Bronchial epithelial cell (primary cell): ENCODE data around the gene TENM4. TPM values are rescaled to one million over a fixed set of nuclear protein-coding genes. Genes with fewer than 3 reads are reported as not detected.

Experiments
- DNase-seq: peaks from one replicate; pipeline ENCODE4 v3.0.0-alpha.2; 2010; ENCODE audit warnings: low read depth
- FAIRE-seq: peaks from 2 replicates; lab custom pipeline; 2011; peaks lifted over from hg19 to GRCh38; lab: Jason Lieb, UNC
- H3K27me3 ChIP-seq: 2 replicates; pipeline ENCODE4 v1.5.1; 2011; ENCODE audit warnings: low read length; ENCODE audit not compliant: control insufficient read depth, insufficient read depth
- H3K36me3 ChIP-seq: 2 replicates; pipeline ENCODE4 v1.5.1; 2011; ENCODE audit warnings: low read length; ENCODE audit not compliant: control insufficient read depth, insufficient read depth
- H3K4me3 ChIP-seq: 2 replicates; pipeline ENCODE4 v1.5.1; 2011; ENCODE audit warnings: mild to moderate bottlenecking, low read depth, low read length, control low read depth
- total RNA-seq: library from RNA; depleted of rRNA; stranded (reverse); fragments of >200 nt; gene quantifications from 2 replicates; pipeline ENCODE4 v1.2.1, GENCODE V29; 2014
- TF ChIP-seq, protein P1 (sequence below): IDR thresholded peaks from 2 replicates; pipeline ENCODE4 v1.5.1; 2011; ENCODE audit warnings: mild to moderate bottlenecking, moderate library complexity, low read length, control low read depth, inconsistent platforms; ENCODE audit not compliant: insufficient read depth, severe bottlenecking

TENM4 gene
- total RNA-seq, 1 donor from 2014 or later, result 6.1 TPM

DNA sequence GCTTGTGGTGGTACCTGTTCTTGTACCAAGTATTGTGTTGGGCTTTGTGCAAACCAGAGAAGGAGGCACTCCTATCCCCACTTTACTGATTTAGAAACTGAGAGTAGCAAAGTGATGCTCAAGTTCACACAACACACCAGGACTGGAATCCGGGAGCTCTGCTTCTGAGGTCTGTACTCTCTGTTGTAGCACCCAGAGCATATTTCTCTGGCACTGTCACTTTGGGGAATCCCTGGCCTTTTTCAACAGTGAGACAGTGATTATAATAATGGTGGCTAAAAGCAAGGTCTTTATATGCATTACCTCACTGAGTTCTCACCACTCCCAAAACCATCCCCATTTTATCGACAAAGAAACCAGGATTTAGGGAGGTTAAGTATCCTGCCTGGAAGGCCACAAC lies 362.4 kb downstream of the TENM4 start:
- Histone ChIP-seq H3K27me3 (no peaks in the 10 kb centered on the region), H3K4me3 (no peak overlapping the region), H3K36me3 (no peaks in the 10 kb centered on the region)
- no peak for DNase-seq
- FAIRE-seq, result no peak
- TF ChIP-seq, protein P1, sequence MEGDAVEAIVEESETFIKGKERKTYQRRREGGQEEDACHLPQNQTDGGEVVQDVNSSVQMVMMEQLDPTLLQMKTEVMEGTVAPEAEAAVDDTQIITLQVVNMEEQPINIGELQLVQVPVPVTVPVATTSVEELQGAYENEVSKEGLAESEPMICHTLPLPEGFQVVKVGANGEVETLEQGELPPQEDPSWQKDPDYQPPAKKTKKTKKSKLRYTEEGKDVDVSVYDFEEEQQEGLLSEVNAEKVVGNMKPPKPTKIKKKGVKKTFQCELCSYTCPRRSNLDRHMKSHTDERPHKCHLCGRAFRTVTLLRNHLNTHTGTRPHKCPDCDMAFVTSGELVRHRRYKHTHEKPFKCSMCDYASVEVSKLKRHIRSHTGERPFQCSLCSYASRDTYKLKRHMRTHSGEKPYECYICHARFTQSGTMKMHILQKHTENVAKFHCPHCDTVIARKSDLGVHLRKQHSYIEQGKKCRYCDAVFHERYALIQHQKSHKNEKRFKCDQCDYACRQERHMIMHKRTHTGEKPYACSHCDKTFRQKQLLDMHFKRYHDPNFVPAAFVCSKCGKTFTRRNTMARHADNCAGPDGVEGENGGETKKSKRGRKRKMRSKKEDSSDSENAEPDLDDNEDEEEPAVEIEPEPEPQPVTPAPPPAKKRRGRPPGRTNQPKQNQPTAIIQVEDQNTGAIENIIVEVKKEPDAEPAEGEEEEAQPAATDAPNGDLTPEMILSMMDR, result no peak

DNA sequence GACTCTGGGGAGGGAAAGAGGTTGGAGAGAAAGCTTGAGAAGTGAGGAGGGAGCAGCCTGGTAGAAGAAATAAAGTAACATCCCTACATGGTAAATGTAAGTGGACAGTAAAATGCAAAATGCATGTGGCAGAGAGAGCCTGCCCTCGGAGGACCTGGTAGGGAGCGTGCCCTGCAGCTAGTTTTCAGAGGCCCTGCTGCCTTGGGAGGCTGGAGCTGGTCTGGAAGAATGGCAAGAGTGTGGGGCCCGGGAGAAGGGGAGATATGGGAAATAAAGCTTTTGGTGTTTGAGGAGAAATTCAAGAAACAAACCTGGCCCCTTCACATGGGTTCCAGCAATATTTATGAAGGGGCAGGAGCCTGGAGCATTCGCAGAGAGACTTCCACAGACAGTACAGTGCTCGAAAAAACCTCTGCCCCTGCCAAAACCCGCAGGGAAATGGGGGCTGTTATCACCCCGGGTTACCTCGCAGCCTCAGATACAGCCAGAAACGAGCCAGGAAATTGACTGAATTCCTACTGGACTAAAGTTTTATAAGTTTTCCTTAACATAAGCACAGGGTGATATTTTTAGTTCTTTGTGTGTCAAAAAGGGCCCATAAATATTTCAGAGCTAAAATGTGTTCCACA lies 363.0 kb downstream of the TENM4 start:
- no peak for DNase-seq
- Histone ChIP-seq H3K4me3 (no peak overlapping the region), H3K27me3 (no peaks in the 10 kb centered on the region), H3K36me3 (no peaks in the 10 kb centered on the region)
- no peak for FAIRE-seq
- TF ChIP-seq, protein P1, result no peak

DNA sequence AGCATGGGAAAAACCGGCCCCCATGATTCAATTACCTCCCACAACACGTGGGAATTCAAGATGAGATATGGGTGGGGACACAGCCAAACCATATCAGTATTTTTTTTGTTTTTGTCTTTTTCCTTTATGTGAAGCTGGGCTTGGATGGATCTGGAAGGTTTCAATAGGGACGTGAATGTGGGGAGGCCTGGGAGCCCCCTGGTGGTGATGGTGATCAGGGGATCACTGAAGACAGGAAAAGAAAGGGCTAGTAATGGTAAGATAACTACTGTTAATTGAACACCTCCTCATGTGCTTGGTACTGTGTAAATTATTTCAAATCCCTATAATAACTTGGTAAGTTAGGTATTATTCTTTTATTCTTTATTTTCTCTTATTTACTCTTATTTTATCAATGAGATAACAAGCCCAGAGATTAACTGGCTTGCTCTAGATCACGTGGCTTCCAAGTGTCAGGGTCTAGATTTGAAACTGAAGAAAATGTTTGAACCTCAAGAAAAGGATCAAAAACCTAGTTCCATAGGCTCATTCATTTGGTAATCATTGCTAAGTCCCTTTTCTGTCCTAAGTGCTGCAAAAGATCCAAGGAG lies 364.2 kb downstream of the TENM4 start:
- peak; percentile 23 for DNase-seq
- no peak for FAIRE-seq

DNA sequence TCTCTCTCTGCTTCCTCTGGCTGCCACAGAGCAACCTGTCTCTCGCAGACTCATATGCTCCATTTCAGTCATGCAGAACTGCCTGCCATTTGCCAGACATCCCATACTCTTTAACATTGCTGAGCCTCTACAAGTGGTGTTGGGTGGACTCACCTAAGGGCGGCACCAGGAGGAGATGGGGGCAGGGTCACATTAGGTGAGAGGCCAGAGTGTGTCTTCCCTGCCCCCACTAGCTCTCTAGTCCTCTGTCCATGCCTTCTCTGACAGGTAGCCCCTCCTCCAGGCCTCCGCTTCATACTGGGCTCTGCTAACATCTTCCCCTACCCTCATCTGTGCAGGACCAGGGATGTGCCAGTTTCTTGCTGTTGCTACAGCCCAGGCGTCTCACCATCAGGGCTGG lies 366.3 kb downstream of the TENM4 start:
- DNase-seq (no peak), FAIRE-seq (no peak)
- Histone ChIP-seq H3K36me3 (no peaks in the 10 kb centered on the region), H3K27me3 (no peaks in the 10 kb centered on the region), H3K4me3 (no peak overlapping the region)
- TF ChIP-seq, protein P1, result no peak

More for the DNA sequence above, 364.2 kb downstream of the TENM4 start:
- Histone ChIP-seq H3K27me3 (no peaks in the 10 kb centered on the region), H3K36me3 (no peaks in the 10 kb centered on the region), H3K4me3 (no peak overlapping the region)
- TF ChIP-seq, protein P1, result peak; percentile 43

DNA sequence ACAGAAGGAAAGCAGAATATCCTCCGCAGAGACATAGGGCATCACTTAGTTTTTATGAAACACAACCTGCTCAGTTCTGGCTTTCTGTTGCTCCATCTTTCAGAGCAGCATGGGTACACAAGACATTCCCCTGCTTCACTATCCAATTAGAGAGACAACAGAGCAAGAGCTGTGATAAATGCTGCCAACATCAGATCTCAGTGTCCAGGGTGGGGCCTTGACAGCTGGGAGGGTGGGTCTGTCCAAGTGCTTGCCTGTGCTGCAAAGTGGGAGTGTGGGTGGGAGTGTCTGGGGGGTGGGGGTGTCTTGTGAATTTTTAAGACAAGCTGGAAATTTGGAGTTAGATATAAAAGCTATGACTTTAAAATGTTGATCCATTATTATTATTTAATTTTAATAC lies 369.6 kb downstream of the TENM4 start:
- H3K36me3 ChIP-seq, result no peaks in the 10 kb centered on the region
- H3K4me3 ChIP-seq, result no peak overlapping the region
- no peak for DNase-seq
- TF ChIP-seq, protein P1, result no peak
- FAIRE-seq, result no peak
- no peaks in the 10 kb centered on the region for H3K27me3 ChIP-seq
